Stromal cell of bone marrow (primary cell): ENCODE measurements around the gene KRABD2.
A peak's percentile ranks its signal among the peaks of the same experiment; 100 is the strongest.
"Not testable (repeated sequence)": the region's sequence is repeated elsewhere in the genome, so short reads cannot be mapped to it uniquely, and the experiment has no call there.

Source experiments
- DNase-seq: peaks from one replicate; pipeline ENCODE4 v3.0.0-alpha.2; 2012; ENCODE audit warnings: low read depth

Gene KRABD2

DNA sequence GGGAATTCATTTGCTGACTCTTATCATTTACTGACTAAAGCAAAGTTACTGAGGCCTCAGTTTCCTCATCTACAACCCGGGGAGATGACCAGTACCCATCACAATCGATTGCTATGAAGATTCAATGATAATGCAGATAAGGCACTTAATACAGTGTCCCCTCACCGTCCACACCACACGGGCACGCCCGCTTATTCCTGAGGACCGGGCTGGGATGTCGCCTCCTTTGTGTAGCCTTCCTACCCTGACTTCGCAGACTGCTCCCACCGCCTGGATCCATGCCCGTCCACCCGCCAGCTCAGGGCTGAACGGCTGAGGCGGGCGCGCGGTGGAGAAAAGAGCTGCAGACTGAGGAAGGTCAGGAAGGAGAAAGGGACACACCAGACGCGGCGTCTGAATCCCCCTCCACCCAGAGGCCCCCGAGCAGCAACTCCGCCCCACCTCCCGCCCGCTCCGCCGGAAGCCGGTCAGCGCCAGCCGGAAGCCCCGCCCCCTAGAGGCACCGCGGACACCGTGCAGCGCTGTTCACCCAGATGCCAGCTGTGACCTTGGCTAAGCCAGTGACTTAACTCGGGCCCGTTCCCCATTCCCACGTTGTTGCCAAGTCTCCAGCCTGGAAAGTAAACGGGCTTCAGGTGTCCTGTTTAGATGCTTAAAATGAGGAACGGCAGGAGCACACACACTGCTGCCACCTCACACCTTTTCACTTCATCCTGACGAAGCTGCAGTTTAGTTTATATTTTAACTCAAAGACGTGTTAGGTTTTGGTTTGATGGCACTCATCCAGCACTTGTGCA is at the start of gene KRABD2:
Gene KRABD2 (minus strand): TSS at position 434 of the 797 bp plus-strand sequence.
- DNase-seq: peak; percentile 53

DNA sequence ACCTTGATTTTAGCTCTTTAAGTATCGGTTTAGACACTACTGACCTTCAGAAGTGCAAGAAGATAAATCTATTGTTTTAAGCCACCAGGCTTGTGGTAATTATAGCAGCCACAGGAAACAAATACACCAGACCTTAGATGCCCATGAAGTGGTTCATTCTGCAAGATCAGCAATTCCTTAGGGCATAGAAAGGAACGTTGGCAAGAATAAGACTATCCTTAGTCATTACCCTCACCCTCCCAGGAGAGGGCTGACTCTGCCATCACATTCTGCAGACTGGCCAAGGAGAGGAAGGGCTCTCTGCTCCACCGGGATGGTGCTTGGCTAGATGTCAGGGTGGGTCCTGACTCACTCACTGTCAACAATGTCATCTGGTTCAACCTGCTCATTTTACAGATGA is 45.1 kb upstream of the KRABD2 start:
- peak; percentile 66 for DNase-seq

DNA sequence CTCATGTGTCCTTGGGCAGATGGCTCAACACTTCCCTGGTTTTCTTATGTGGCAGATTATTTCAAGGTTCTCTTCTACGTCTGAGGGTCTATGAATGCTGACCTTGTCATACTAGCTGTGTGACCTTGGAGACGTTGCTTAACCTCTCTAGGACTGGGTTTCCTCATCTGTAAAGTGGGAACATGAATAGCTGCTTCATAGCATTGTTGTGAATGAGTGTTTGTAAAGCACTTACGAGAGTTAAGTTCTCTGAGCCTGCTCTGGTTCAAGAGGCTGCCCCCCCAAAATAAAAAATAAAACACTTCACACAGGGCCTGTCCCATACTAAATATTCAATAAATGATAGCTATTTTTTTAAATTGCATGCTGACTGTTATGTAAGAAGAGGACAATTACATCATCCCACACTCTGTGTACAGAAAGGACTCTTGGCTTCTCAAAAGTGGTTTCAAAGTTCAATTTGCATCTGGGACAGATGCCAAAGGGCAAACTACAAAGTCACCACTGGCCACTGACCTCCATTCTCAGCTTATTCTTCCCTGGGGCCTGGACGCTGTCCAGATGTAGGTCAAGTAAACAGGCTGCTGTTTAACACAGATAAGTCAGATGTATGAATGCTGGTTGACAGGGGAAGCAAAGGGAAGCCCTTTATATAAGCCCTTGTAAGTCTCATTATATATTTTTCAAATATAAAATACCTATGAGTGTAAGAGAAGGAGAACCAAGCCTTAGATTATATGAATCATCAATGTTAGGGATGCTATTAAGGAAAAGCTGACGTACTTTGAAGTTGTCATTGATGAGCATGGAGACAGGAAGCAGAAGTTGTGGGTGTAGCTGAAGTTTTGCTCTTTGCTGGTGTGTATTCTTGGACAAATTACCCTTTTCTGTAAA is 43.8 kb upstream of the KRABD2 start:
- peak; percentile 78 for DNase-seq

DNA sequence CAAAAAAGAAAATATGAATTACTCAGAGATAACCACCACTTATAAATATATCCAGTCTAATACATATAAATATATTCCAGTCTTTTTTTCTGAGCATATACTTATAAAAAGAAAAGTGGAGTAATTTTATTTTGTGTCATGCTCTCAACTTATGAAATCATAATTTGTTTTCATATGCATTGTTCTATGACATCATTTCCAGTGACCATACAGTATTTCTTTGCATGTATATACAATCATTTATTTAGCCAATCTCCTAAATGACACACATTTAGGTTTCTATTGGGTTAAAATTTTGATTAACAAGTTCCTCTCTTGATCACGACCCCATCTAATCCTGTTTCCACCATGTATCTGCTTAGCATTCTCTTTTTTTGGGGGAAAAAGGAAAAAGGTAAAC is 42.8 kb upstream of the KRABD2 start:
- DNase-seq: no peak

DNA sequence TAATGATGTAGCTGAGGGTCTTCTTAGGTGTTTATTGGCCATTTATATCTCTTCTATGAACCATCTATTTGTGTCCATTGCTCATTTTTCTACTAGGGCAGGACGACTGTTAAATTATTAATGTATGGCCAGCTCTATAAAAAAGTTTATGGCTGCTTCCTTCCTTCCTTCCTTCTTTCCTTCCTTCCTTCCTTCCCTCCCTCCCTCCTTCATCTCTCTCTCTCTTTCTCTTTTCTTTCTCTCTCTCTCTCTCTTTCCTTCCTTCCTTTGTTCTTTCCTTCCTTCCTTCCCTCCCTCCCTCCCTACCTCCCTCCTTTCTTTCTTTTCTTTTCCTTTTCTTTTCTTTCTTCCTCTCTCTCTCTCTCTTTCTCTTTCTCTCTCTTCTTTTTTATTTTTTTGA is 42.0 kb upstream of the KRABD2 start:
- DNase-seq: no peak

DNA sequence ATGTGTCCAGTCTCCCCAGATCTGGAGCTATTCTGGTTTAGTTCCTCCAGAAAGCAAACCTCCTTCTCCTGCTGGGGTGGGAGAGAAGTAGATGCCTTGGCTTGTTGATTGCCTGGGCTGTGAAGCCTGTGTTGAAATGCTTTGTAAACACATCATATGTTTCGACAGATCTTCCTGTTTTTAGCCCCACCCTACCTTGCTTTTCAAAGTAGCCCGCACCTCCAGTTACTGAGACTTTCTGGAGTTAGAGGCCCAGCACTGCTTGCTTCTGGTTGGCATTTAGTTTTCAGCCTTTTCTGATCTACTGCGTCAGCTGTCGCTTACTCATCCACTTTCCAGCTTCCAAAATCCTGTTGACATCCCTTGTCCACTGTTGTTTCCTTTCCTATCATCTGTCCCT is 41.3 kb upstream of the KRABD2 start:
- DNase-seq: no peak

DNA sequence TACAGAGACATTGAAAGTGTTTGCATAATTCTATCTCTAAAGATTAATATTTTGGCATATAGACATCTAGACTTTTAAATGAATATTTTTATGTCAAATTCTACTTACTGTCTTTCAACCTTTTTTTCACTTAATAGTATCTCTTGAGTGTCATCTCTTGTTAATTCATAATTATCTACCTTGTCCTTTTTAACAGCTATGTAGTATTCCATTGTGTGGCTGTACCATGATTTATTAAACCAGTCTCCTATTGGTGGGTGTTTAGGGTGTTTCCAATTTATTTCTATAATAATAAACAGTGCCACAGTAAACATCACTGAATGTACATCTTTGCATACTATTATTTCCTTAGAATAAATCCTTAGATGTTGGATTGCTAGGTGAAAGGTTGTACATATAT is 37.4 kb upstream of the KRABD2 start:
- DNase-seq: no peak

DNA sequence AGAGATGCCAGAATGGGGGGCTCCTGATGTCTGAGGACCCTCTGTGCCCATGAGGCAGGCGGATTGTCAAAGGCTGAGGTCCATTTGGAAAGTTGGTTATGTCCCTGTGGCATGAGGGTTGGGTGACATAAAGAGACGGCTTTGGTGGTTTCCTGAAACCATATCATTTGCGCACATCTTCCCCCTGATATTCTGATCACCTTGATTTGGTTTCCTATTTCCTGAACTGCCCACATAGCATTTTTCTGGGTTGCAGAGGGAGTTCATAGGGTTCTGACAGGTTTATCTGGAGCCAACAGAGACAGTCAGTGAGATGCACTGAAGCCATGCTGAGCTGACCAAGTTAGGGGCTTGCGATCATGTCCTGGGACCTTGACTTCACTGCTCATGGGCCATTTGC is 36.8 kb upstream of the KRABD2 start:
- DNase-seq: no peak

DNA sequence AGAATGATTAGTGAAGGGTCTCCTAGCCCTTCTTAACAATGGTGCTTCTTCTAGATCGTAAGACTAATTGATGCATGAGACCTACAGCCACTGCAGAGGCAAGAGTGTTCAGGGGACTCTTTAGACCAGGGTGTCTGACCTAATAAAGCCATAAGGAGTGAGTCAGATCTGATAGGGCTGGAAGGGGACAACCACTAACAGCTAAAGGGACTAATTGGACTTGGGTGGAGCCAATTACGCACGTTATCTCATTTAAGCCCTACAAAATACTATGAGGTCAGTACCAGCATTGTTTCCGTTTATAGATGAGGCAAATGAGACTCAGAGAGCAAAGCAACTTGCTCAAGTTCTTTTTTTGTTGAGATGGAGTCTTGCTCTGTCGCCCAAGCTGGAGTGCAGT is 35.6 kb upstream of the KRABD2 start:
- no peak for DNase-seq

DNA sequence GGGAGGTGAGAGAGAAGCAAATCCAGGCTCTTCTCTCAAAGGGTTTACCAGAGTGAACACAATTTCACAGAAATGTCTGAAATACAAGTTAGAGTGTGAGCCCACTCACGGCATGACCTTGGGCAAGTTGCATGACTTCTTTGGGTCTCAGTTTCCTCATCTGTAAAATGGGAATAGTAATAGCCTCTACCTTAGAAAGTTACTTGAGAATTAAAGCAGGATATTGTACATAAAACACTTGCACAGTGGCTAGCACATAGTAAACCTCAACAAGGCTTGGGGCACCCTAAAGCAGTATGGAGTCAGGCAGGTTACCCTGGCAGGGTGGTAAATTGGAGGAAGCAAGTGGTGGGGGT is 34.4 kb upstream of the KRABD2 start:
- no peak for DNase-seq

DNA sequence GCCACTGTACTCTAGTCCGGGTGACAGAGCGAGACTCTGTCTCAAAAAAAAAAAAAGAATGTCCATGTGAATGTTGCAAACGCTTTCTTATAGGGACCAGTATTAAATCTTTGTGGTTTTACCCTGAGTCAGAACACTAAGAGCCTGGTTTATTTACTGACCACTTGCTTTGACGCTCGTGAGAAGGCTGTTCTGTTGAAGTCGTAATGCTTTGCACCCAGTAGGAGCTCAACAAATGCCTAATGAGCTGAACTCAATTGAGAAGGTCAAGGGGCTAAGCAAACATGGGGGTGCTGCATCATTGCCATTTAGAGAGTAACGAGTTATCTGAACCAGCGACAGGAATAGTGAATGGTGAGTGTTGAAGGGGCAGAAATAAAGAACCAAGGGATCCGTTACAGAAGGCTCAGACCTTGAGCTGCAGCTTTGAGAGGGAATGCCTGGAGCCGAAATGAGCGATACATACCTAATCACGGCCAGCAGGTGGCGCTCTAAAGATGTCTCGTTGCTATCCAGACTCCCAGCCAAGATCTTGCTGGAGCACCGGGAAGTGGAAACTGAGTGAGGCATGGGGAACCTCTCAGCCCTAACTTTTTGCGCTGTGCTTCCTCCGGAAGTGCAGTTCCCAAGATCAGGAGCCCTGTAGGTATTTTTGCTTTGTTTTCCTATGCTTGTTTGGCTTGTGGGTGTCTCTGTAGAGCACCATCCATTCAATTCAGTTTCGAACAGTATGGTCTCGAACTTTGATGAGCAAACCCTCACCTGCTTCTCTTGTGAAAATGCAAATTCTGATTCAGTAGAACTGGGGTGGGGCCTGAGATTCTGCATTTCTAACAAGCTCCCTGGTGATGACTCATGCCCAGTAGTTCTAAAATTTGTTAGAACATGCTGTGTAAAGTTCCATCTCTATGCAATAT is 33.7 kb upstream of the KRABD2 start:
- peak; percentile 81 for DNase-seq

DNA sequence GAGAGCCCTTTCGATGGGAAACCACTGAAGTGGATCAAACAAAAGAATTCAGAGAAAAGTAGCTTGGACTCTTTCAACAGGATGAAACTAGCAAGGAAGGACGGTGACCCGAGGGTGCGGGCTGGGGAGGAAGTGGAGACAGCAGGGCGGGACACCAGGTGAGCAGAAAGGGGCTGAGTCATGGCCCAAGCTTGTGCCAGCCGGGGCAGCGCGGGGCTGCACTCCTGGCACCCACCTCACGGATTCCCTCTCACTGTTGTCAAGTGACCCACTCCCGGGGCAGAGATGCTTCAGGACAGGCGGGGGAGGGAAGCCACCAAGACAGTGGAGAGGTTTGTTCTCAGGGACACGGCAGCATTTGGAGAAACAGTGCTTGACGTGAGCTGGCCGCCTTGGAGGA is 31.9 kb upstream of the KRABD2 start:
- no peak for DNase-seq

DNA sequence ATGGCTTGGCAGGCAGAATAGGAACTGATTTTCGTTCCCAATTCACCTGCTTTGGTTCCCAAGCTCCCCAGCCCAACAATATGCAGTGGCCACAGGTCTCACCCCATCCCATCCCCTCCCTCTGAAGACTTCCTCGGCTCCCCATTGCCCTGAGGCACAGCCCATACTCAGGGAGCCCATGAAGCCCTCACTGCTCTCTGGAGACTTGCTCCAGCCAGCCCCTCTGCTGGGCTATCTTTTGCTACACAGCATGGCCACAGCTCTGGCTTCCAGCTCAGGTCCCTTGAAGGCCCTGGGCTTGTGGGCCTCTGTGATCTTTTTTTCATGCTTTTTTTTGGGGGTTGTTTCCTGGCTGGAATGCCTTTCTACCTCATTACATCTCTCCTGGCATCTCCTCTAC is 29.7 kb upstream of the KRABD2 start:
- no peak for DNase-seq

DNA sequence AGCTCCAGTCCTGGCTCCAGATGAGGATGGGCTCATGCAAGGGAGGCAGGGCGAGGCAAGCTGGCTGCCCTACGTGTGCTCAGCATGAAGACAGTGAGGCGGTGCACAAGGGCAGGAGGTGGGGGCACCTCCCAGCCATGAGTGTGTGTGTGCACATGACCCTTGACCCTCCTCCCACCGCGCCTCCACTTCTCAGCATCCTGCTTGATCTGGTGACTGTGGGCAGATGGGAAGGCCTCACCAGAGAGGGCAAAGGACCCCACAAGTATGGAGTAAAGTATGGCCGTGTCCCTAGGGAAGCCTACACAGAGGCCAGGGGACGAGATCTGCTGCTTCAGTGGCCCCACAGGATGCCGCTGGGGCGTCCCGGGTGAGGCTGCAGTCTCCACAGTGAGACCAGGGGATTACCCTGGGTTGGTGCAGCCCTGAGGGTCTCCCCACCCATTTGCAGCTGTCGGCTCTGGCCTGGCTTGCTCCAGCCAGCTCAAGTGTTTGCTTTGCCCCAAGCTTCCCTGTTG is 29.1 kb upstream of the KRABD2 start:
- DNase-seq: no peak

DNA sequence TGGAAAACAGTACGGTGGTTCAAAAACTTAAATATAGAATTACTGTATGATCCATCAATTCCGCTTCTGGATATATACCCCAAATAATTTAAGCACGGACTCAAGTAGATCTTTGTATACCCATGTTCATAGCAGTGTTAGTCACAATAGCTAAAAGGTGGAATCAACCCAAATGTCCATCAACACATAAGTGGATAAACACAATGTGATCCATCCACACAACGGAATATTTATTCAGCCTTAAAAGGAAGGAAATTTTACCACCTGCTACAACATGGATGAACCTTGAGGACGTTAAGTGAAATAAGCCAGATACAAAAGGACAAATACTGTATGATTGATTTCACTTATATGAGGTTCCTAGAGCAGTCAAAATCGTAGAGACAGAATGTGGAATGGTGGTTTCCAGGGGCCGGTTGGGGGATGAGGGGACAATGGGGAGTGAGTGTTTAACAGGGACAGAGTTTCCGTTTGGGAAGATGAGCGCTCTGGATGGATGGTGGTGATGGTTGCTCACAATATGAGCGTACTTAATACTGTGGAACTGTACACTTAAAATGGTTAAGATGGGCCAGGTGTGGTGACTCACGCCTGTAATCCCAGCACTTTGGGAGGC is 26.5 kb upstream of the KRABD2 start:
- DNase-seq: no peak

DNA sequence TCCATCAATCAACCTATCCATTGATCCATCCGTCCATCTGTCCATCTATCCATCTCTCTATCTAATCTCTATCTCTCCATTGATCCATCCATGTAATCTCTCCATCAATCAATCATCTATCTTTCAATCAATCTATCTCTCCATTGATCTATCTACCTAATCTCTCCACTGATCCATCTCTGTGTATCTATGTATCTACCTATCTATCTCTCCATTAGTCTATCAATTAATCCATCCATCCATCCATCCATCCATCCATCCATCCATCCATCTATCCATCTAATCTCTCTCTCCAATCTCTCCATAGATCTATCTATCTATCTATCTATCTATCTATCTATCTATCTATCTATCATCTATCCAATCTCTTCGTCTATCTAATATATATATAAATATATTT is 24.6 kb upstream of the KRABD2 start:
- no peak for DNase-seq

DNA sequence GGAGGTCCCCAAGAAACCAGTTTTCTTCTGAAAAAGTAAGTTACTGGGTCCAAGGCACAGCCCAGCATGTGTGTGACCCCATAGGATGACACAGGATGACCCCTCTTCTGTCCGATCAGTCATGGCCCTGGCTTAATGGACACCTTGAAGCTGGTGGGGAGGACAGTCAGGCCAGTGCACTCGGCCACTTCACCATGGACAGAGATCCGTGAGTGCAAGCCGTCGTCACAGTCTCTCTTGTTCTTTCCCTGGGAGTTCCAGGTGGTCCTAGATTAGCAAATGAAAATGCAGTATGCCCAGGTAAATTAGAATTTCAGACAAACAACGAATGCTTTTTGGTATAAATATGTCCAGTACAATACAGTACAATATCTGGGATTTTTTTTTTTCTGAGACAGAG is 22.5 kb upstream of the KRABD2 start:
- no peak for DNase-seq

DNA sequence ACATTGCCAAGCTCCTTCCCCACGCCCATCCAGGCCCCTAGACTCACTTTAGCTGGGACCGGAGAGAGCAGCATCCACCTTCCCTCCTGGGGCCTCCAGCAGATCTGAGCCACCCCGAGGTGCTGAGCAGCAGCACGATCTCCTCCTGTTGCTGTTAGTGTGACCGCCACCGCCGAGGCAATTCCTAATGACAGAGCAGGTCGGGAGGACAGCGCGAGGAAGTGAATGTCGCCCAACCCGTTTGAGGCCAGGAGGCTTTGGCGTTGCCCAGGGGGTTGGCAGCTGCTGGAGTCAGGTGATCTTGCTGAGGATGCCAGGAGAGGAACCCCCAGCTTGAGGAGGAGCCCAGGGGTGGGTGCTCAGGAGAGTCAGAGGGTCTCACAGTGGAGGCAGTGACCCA is 21.1 kb upstream of the KRABD2 start, which contains the start of gene RNF222:
Gene RNF222 (minus strand): TSS at position 192 of the 400 bp plus-strand sequence. CDS start 4,366 bp downstream, outside the sequence.
- DNase-seq: no peak

DNA sequence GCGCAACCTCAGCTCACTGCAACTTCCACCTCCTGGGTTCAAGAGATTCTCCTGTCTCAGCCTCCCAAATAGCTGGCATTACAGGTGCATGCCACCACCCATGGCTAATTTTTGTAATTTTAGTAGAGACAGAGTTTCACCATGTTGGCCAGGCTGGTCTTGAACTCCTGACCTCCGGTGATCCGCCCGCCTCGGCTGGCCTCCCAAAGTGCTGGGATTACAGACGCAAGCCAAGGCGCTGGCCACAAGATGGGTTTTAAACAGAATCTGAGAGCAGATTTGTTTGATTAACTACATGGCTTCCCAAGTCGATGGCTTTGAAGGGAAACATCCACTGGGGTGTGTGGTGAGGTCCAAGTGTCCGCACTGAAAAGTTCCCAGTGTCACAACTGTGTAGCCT is 18.0 kb upstream of the KRABD2 start:
- DNase-seq: not testable (repeated sequence)

DNA sequence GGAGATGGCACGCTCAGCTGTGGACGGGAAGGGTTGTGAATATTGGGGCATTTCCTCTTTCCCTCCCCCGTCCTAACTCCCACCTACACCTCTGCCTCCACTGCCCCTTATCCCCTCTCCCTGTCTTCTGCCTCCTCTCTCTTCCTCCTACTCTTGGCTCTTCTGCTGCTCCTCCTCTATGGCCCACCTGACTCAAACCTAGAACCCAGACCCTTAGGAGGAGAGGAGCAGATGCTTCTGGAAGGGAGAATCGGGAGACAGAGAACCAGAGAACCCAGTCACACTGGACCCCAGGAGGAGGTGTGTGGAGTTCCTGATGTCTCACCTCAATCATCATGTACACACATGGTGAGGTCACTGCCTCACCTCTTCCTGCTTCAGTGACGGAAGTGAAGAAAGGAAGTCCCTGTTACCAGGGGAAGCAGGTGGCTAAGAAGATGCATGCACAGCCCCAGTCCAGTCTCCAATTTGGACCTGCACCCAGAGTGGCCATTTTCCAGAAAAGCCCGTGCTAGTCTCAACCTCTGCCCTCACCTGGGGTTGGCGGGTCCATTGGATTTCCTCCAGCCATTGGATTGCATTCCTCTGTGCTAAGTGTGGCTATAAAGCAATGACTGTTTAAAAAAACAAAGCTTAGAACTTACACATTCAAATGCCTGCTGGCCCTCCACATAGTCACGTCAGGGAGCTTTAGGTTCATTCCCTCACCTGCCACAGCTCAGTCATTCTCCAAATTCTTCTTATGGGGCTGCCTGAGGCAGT is 17.1 kb upstream of the KRABD2 start:
- no peak for DNase-seq
